RWPE1 (cell line): ENCODE data around the gene MEIS2.

Source experiments
- CTCF ChIA-PET: fragments of 350-600 bp; sonication (Branson Sonifier 250); formaldehyde crosslinking; extraction: SDS; loops from one replicate; lab custom pipeline; 2021; lab: Yijun Ruan, JAX
- POLR2A ChIA-PET: fragments of 400-600 bp; formaldehyde crosslinking; extraction: SDS; loops from one replicate; lab custom pipeline; 2020; ENCODE audit warnings: antibody characterized with exemption; ENCODE audit not compliant: low non-redundant PET; lab: Yijun Ruan, JAX
- DNase-seq: peaks from one replicate; pipeline ENCODE4 v3.0.0; 2012; ENCODE audit warnings: low spot score
- H3K27ac ChIP-seq: fragments of 450-650 bp; 2 replicates; pipeline ENCODE4 v1.5.1; 2017
- CTCF ChIP-seq: fragments of 450-650 bp; conservative IDR thresholded peaks from 2 replicates; pipeline ENCODE4 v1.5.1; 2017; ENCODE audit warnings: low read depth, mild to moderate bottlenecking

The MEIS2 gene

GRCh38 chr15:37078566-37078965 lies 21.8 kb downstream of the MEIS2 start:
- no peak overlapping the region for H3K27ac ChIP-seq
- TF ChIP-seq CTCF: no peak
- DNase-seq: no peak
- ChIA-PET POLR2A (no interaction called here), CTCF (no interaction called here)

- CTCF ChIA-PET: no interaction called here
- DNase-seq: no peak
- no peak for TF ChIP-seq CTCF
These were observed 22.6 kb downstream of the MEIS2 start for GRCh38 chr15:37077623-37078351.

GRCh38 chr15:37076543-37076942 lies 23.8 kb downstream of the MEIS2 start:
- POLR2A ChIA-PET: no interaction called here

More at GRCh38 chr15:37077623-37078351, 22.6 kb downstream of the MEIS2 start:
- POLR2A ChIA-PET: no interaction called here
- H3K27ac ChIP-seq: no peak overlapping the region

GRCh38 chr15:37075777-37076176 lies 24.6 kb downstream of the MEIS2 start:
- no peak for DNase-seq
- H3K27ac ChIP-seq: no peak overlapping the region
- POLR2A ChIA-PET: no interaction called here
- TF ChIP-seq CTCF: no peak
- CTCF ChIA-PET: no interaction called here

More at GRCh38 chr15:37076543-37076942, 23.8 kb downstream of the MEIS2 start:
- no peak overlapping the region for H3K27ac ChIP-seq
- no peak for DNase-seq
- CTCF ChIA-PET: no interaction called here
- no peak for TF ChIP-seq CTCF

- CTCF ChIA-PET: no interaction called here
- no peak overlapping the region for H3K27ac ChIP-seq
- POLR2A ChIA-PET: no interaction called here
These were observed 28.2 kb downstream of the MEIS2 start for GRCh38 chr15:37072181-37072580.

GRCh38 chr15:37071134-37071533 lies 29.2 kb downstream of the MEIS2 start:
- ChIA-PET POLR2A (no interaction called here), CTCF (no interaction called here)
- no peak overlapping the region for H3K27ac ChIP-seq
- TF ChIP-seq CTCF: no peak
- no peak for DNase-seq

More at GRCh38 chr15:37072181-37072580, 28.2 kb downstream of the MEIS2 start:
- TF ChIP-seq CTCF: no peak
- DNase-seq: no peak
